RPMI7951 (cell line): ENCODE measurements around the gene BCL11B. TPM values are rescaled to one million over a fixed set of nuclear protein-coding genes. Genes with fewer than 3 reads are reported as not detected.

Experiments used
- DNase-seq: peaks from one replicate; pipeline ENCODE4 v3.0.0-alpha.2; 2012; ENCODE audit warnings: low read depth
- total RNA-seq: library from RNA; depleted of rRNA; stranded (reverse); fragments of >200 nt; shearing (Covaris generic); gene quantifications from 2 replicates; pipeline ENCODE4 v1.2.3, GENCODE V29; 2014

The BCL11B gene
- total RNA-seq, 1 experiment from 2014 or later: 0.12 TPM

DNA sequence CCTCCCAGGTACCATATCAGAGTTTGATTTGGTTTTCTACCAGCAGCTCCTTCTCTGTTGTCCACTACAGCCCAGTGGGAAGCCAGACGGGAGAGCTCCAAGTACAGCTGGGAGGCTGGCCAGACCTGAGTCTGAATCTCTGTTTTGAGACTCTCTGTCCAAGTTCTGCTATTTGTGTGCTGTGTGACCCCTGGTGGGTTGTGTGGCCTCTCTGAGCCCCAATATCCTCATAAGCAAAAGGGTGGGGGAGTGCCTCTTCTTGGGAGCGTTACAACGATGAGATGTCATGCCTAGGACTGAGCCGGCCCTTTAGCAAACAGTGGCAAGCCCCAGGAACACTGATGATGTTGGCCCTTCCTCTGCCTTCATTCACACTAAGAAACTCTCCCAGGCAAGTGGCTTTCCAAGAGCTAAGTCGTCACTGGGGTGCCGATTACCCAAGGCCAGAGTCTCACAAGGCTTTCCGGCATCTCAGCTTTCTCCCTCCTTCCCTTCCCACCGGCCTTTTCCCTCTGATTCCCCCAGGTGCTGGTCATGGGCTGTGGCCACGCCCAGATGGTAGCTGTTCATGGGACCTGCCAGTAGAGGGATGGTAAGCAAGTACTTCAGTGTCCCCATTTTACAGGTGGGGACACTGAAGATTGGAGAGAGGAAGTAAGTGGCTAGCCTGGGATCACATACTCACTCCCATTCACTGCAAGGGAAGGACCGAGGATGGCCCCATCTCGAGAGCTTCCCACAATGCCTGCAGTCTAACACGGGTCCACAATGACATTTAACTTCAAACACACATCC is 47.7 kb downstream of the BCL11B start:
- no peak for DNase-seq

DNA sequence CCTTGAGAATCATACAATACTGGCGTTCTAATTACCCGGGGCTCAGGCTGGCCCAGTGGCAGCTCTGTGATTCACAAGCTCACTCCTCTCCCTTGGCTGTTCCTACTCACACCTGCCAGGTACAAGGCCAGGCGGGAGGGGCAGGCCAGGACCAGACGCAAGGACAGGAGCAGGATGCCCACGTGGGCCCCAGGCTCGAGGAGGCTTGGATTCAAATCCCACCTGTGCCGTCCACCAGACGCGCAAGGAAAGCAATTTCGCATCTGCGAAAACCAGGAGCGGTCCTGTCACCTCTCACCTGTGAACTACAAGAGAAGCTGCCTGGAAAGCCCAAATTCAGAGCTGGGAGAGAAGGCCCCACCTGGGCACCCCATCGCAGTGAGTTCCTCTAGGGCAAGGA is 50.6 kb downstream of the BCL11B start:
- DNase-seq: no peak

DNA sequence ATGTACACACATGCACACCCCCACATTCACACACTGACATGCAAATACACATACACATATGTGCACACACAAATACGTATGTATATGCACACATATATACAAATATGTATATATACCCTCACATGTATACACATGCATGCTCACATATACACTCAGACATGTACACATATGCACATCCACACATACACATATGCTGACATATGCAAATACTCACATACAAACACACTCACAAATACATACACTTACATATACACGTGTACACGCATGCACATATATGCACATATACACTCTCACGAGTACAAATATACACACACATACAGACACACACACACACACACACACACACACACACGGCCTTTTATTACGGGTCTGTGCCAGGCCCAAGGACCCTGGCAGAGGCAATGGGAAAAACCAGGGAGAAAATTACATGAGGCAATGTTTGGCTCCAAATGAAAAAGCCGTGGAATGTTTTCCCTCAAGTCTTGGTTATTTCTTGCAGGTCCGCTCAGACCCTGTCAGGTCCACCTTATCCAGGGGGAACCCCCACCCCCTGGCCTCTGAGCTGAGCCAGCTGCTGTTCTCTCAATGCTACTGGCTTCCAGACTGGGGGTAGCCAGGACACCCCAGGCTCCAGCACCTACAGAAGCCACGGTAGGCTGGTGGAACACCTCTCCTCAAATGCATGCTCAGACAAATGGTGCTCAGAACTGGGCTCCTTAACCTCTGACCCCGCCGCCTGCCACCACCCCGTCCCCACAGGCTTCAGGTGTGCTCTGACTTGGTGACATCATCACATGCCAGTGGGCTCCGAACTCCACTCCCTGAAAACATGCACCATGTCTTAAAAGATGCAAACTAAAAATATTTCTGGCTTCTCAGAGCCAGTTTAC is 54.7 kb downstream of the BCL11B start:
- no peak for DNase-seq

DNA sequence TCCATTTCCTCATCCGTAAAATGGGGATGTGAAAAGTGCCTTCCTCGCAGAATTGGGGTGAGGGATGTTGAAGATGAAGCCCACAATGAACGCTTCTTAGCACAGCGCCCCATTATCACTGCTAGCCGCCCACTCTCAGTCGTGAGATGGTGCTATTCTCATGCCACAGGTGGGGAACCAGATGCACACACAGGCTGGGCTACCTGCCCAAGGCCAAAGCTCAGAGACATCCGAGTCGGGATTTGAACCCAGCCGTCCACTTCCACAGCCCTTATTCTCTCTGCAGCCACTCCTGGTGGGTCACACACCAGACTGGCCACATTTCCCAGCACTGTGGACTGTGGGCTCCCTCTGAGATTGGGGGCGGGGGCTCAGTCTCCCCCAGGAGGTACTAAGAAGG is 55.8 kb downstream of the BCL11B start:
- no peak for DNase-seq

DNA sequence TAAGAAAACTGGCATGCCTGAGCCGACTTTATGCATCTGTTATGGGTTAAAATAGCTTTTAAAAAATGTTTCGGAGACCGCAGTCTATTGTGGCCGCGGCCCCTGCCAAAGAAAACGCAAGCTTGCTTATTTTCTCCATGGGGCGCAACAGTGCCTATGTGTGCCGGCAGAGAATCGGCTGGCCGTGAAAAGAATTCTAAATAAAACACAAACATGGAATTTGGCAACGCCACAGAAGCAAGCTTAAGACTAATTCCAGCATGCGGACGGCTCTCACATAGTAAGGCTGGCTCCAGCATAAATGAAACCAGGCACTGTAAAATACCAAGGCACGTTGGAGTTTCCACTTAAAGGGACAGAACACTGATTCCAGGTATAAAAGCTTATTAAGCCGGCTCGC is 56.7 kb downstream of the BCL11B start:
- DNase-seq: no peak

DNA sequence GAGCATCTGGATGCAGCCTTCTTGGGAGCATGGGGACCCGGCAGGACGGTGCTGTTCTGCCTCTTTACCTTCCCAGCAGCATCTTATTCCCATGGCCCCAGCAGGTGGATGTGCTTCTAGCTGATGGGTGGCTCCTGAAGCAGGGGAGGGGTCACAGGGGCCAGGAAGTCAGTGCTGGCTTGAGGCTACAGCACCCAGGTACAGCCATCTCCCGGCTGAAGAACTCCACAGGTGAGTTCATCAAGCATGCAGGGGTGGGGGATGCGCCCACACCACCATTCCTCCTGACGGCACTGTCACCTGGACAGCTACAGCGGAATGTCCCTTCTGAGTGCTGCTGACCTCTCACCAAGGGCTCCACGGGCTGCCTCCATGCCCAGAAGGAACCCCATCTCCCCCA is 57.3 kb downstream of the BCL11B start:
- no peak for DNase-seq

DNA sequence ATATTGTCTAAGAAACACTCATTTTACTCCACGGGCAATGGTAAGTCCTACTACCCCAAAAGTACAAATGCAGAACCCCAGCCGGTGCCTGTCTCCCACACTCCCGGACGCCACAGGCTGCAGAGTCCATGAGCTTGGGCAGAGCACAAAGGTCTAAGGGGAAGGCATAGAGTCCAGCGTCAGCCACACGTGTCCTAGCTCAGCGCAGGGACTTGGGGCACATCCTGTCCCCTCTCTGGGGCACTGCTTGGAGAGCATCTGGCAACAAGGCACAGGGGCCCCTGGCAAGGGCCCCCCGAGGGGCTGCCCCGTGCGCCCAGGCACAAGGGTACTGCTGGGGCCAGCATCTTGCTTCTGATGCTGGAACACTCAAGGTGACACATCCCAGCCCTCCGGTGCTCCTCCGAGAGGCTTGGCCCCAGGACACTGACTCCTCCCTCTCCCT is 58.4 kb downstream of the BCL11B start:
- no peak for DNase-seq

DNA sequence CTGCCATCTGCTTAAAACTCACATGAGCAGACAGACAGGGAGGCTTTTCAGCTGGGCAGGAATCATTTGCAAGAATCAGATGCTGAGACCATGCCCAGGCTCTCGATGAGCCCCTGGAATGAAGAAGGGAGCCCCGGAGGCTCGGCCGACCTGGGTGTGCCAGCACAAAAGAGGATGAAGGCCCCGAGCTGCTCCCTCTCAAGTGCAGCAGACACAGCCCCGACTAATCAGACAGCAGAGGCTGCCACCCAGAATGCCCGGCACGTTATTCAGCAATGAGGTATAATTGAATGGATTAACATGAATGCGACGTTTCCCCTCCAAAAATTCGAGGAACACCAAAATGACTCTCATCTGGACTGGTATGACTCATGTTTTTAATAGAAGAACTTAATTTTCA is 58.9 kb downstream of the BCL11B start:
- no peak for DNase-seq

DNA sequence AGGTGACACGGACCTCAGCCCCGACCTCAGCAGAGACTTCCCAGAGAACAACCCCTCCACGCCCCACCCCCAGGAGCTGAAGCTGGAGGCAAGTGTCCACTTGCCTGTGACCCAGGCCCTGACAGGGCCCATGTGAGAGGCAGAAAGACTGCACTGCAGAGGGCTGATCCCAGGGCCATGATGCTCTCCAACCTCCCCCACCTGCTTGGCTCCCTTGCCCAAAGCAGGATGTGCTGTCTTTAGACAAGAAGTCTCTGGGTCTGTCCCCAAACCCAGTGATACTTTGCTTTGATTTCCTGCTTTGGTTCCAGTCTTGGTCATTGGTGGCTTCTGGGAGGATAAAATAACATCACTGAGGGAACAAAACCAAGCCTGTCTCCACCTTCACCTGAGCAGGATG is 59.4 kb downstream of the BCL11B start:
- no peak for DNase-seq

DNA sequence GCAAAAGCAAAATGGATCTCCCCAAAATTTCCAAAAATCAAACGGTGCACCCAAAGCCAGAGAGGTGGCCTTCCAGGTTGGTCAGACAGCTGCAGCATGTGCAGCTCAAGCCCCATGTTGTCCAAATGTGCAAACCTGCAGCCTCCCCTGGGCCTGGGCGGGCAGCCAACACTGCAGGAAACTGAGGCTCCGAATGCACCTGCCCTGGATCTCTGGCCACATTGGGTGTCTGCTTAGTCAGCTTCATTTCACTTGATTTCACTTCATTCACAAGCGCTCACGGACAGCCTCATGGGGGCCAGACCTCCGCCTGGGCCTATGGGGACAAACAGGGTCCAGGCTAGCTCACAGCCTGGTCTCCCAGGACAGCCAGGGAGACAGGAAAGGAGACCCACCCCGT is 59.8 kb downstream of the BCL11B start:
- DNase-seq: no peak

DNA sequence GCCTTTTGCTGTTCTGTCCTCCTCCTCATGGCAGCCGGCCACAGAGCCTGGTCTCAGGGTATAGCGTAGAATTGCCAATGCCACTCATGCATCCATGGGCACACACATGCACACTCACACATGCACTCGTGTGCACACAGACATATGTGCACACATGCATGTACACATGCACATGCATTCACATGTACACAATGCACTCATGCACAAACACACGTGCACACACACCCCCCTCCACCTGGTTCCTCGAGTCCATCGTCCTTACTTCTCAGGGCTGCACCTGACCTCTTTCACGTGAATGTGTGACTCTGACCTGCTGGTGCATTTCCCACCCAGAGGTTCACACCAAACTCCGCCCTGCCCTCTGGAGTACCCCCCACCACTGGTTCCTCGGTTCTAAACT is 60.6 kb downstream of the BCL11B start:
- DNase-seq: no peak

DNA sequence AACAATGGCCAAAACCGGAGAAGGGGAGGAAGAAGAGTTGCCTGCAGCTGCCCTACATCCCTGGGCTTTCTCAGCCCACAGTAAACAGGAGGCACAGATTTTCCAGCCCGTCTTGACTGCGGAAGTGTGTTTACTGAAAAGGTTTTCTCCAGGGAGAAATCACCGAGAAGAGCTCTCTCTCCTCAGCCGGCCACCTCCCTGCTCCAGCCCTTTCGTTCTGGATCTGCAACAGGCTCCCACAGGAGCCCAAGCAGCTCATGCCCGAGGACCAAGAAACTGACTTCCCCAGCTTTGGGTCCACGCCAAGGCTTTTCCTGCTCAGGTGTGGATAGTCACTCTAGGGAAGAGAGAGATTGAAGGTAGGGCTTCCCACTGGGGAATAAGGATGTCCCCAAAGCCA is 61.7 kb downstream of the BCL11B start:
- DNase-seq: no peak

DNA sequence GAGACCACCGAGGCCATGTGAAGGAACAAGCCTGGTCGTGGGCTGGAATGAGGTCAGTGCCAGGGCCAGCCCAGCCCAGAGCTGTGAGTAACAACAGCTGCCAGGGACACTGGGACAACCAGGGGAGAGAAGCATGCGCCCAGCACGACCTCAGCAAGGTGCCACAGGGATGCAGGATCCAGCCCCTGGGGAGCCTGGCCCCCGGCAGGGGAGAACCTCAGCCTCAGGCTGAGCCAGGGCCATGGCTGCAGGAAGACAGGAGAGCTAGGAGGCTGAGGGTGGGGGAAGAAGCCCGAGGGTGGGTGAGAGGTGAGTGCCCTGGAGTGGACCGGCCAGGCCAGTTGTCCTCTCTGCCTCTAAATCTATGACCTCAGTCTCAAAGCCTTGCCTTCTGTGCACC is 62.6 kb downstream of the BCL11B start:
- DNase-seq: no peak

DNA sequence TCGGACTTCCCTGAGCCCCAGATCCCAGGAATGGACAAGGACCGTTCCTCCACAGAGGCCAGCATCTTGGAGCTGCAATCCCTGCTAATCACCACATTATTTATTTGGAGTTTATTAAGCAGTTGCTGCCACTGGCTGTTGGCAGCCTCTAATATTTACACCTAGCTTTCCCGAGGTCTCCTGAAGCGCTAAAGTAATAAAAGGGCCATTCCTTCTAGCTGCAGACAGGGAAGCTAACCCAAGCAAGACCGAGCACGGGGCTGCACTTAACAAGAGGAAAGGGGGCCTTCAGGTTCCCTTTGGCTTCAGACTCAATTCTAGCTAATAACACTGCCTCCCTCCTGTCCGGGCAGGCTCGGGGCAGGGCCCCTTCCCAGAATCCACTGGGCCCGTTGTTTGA is 63.7 kb downstream of the BCL11B start:
- no peak for DNase-seq

DNA sequence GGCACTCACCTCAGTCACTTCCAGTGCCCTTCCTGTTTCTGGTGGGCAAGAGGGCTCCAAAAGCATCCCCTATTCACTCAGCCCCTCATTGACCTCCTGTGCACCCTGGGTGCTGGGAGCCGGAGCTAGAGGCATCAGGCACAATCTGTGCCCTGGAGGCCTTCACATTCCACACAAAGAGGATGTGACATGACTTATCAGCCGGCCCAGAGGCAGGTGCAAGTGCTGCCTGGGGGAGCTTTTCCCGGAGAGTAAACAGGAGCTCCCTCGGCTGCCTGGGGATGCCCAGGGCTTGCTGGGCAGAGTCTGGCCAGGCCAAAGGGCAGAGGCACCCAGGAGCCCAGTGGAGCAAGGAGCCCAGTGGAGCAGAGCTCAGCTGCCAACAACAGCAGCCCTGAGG is 64.5 kb downstream of the BCL11B start:
- DNase-seq: no peak

DNA sequence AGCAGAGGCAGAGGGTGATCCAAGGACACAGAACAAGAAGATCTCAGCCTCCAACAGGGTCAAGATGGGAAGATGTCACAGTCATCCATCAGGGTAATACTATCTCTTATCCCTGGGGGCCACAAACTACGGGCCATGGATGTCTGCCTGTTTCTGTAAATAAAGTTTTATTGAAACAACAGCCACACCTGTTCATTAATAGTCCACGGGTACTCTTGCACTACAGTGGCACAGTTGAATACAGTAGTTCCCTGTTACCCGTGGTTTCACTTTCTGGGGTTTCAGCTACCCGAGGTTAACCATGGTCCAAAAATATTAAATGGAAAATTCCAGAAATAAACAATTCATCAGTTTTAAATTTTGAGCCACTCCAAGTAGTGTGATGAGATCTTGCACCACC is 65.9 kb downstream of the BCL11B start:
- DNase-seq: no peak

DNA sequence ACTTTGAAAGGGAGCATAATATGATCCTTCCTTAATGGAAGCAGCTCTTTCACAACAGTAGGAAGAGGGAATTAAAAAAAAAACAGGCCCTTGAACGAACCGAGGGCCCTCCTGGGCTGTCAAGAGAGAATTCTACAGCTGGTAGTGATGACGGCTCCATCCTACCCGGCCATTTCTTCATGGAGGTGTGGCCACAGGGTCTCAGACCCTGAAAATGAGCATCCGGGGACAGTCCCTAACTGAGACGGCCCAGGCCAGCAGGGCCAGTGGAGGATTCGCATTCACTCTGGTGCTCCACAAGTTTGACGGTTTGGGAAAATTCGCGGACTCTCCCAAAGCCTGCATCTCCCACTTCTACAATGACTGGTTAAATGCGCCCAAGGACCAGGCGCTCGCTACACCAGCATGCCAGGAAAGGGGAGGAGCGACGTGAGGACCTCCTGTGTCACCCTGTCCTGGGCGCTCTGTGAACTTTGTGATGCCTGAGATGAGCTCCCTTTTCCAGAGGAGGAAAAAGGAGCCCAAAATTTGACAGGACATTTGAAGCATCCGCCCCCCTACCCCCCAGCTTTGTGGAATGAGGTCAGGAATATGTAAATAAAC is 66.8 kb downstream of the BCL11B start:
- DNase-seq: no peak

DNA sequence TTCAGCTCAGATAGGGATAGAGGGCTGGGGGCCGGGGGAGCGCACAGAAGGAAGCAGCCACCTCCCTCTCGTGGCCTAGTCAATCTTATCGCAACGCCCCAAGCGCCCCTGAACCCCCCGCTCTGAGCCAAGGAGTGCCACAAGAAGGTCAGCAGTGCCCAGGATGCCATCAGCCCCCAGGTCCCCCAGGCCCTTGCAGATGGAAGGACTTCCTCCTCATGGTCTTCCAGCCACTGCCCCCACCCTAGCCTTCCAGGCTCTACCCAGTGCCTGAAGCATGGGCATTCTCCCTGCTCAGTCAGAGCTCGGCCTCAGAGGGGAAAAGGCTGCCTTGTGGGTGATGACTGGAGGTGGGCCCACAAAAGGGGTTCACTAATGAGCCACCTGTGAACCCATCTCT is 68.2 kb downstream of the BCL11B start:
- DNase-seq: no peak

DNA sequence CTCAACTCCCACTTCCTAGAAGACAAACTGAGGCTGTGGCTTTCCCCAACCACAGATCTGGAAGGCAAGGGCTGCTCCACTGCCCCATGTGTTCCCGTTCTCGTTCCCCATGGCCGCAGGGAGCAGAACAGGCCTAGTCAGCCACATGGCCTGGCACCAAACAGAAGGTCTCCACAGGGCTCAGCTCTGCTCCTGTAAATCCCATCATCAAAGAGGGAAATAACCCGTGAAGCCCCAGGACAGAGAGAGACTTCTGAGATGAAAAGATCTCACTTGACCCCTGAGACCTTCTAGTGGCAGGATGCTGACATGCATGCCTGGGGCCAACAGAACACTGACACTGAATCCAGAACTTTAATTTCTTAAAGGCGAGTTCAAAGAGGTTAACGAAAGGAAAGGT is 68.9 kb downstream of the BCL11B start:
- DNase-seq: no peak

DNA sequence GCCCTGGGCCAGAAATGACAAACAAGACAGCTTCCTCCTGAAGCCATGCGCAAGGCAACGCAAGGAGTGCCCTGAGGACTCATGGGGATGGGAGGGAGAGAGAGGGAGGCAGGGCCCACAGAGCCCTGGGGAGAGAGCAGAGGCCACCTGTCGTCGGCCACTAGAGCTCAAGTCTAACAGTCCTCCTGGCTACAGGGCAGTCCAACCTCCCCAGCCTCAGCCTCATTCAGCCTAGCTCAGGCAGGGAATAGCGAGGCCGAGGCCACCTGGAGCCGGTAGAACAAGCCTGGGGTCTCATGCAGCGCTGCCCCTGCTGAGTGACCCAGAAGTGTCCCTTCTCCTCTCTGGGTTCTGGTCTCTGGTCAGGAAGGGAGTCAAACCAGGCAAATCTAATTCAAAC is 69.5 kb downstream of the BCL11B start:
- DNase-seq: no peak

DNA sequence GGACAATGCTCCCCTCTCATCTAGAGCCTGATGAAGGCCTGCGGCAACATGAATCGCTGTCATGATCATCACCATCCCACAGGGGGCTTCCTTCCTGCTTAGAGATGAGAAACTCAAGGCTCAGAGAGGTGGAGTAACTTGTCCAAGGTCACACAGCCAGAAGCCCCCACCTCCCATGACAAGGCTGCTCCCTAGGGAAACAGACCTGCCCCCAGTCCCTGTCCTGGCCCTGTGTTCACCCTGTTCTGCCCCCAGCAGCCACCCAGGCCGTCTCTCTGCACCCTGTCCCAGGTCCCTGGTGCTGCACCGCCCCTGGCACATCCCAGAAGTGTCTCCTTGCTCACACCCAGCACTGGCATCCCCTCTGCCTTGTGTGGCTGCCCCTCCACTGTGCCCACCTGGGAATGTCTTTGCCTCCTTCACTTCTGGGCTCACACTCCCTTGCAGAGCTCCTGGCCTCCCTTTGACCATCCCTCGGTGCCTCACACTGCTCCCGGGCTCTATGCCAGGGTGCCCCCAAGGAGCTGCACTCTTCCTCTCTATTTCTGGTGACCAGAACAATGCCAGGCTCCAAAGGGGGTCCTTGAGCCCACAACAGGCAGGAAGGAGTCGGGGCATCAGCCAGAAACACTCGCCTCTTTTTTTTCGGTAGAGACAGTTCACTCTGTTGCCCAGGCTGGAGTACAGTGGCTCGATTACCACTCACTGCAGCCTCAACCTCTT is 70.5 kb downstream of the BCL11B start:
- no peak for DNase-seq

DNA sequence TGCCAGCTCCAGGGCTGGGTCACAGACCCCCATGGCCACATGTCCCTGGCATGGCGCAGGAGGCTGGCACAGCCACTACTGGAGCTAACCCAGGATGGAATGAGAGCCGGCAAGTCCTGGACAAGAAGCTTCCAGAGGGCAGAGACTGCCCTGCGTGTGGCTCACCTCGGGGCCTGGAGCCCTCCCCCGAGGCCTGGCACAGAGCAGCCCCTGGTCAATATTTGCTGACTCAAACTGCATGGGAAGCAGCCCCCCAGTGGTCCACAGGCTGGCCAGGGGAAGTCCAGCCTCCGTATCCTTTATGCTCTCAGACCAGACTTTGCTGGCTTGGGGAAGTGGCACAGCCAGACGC is 71.4 kb downstream of the BCL11B start:
- no peak for DNase-seq
